H9 (cell line): ENCODE data around the gene RSPH3. TPM values are rescaled to one million over a fixed set of nuclear protein-coding genes. Genes with fewer than 3 reads are reported as not detected.

ENCODE experiments used
- DNase-seq: peaks from one replicate; pipeline ENCODE4 v3.0.0-alpha.2; 2017
- H2AFZ ChIP-seq: one replicate; pipeline ENCODE4 v1.6.1; 2013; ENCODE audit warnings: mild to moderate bottlenecking, low read length, control low read depth, moderate library complexity
- H2AK5ac ChIP-seq: 2 replicates; pipeline ENCODE4 v1.6.1; 2013; ENCODE audit warnings: low read length, control low read depth, mixed read lengths; ENCODE audit not compliant: insufficient read length
- H2BK120ac ChIP-seq: one replicate; pipeline ENCODE4 v1.6.1; 2013; ENCODE audit warnings: low read depth, mild to moderate bottlenecking, low read length, control low read depth, inconsistent platforms; ENCODE audit not compliant: poor library complexity, severe bottlenecking
- H2BK12ac ChIP-seq: 2 replicates; pipeline ENCODE4 v1.6.1; 2013; ENCODE audit warnings: low read length, control low read depth, mixed read lengths, low read depth; ENCODE audit not compliant: insufficient read length
- H2BK15ac ChIP-seq: 2 replicates; pipeline ENCODE4 v1.6.1; 2013; ENCODE audit warnings: low read depth, low read length, control low read depth
- H2BK20ac ChIP-seq: one replicate; pipeline ENCODE4 v1.6.1; 2013; ENCODE audit warnings: low read depth, mild to moderate bottlenecking, low read length, control low read depth, inconsistent platforms; ENCODE audit not compliant: poor library complexity, severe bottlenecking
- H2BK5ac ChIP-seq: 2 replicates; pipeline ENCODE4 v1.6.1; 2013; ENCODE audit warnings: low read length, control low read depth, mixed read lengths; ENCODE audit not compliant: insufficient read length
- H3K14ac ChIP-seq: 2 replicates; pipeline ENCODE4 v1.6.1; 2013; ENCODE audit warnings: low read length, control low read depth; ENCODE audit not compliant: insufficient read depth
- H3K18ac ChIP-seq: 2 replicates; pipeline ENCODE4 v1.6.1; 2013; ENCODE audit warnings: low read depth, mild to moderate bottlenecking, mixed read lengths, low read length, control low read depth; ENCODE audit not compliant: insufficient read length
- H3K23ac ChIP-seq: 2 replicates; pipeline ENCODE4 v1.6.1; 2013; ENCODE audit warnings: low read length, control low read depth, mixed read lengths, low read depth; ENCODE audit not compliant: insufficient read length
- H3K23me2 ChIP-seq: 2 replicates; pipeline ENCODE4 v1.6.1; 2013; ENCODE audit warnings: low read depth, mild to moderate bottlenecking, mixed read lengths, low read length, control low read depth; ENCODE audit not compliant: insufficient read length, poor library complexity, severe bottlenecking
- H3K27ac ChIP-seq: 2 replicates; pipeline ENCODE4 v1.5.1; 2013; ENCODE audit warnings: low read length, control low read depth, mixed read lengths, low read depth; ENCODE audit not compliant: insufficient read length
- H3K27me3 ChIP-seq: 2 replicates; pipeline ENCODE4 v1.6.1; 2013; ENCODE audit warnings: low read length, control low read depth, inconsistent platforms; ENCODE audit not compliant: insufficient read depth
- H3K4ac ChIP-seq: 2 replicates; pipeline ENCODE4 v1.6.1; 2013; ENCODE audit warnings: low read depth, mild to moderate bottlenecking, control low read depth, inconsistent platforms, low read length, moderate library complexity
- H3K4me1 ChIP-seq: 2 replicates; pipeline ENCODE4 v1.6.1; 2013; ENCODE audit warnings: low read length, control low read depth, inconsistent platforms; ENCODE audit not compliant: insufficient read depth
- H3K4me2 ChIP-seq: 2 replicates; pipeline ENCODE4 v1.6.1; 2013; ENCODE audit warnings: low read length, control low read depth, mixed read lengths; ENCODE audit not compliant: insufficient read length, insufficient read depth
- H3K56ac ChIP-seq: 2 replicates; pipeline ENCODE4 v1.6.1; 2013; ENCODE audit warnings: low read depth, mild to moderate bottlenecking, mixed read lengths, low read length, control low read depth; ENCODE audit not compliant: insufficient read length
- H3K79me1 ChIP-seq: 2 replicates; pipeline ENCODE4 v1.6.1; 2013; ENCODE audit warnings: low read depth, mild to moderate bottlenecking, moderate library complexity, low read length, control low read depth, inconsistent platforms; ENCODE audit not compliant: insufficient read depth, poor library complexity, severe bottlenecking
- H3K79me2 ChIP-seq: 2 replicates; pipeline ENCODE4 v1.6.1; 2013; ENCODE audit warnings: low read length, control low read depth, inconsistent platforms; ENCODE audit not compliant: insufficient read depth
- H3K9ac ChIP-seq: 2 replicates; pipeline ENCODE4 v1.6.1; 2013; ENCODE audit warnings: low read length, control low read depth, mixed read lengths; ENCODE audit not compliant: insufficient read length; ENCODE audit errors: extremely low read depth
- H3K9me3 ChIP-seq: one replicate; pipeline ENCODE4 v1.6.1; 2013; ENCODE audit warnings: low read depth, low read length, inconsistent platforms; ENCODE audit not compliant: control insufficient read depth
- H3T11ph ChIP-seq: one replicate; pipeline ENCODE4 v1.6.1; 2013; ENCODE audit warnings: mild to moderate bottlenecking, low read length, control low read depth, inconsistent platforms
- H4K20me1 ChIP-seq: one replicate; pipeline ENCODE4 v1.6.1; 2013; ENCODE audit not compliant: control insufficient read depth, insufficient read length, insufficient read depth
- H4K5ac ChIP-seq: 2 replicates; pipeline ENCODE4 v1.6.1; 2013; ENCODE audit warnings: low read depth, mild to moderate bottlenecking, mixed read lengths, low read length, control low read depth; ENCODE audit not compliant: insufficient read length
- H4K8ac ChIP-seq: replicated peaks from 2 replicates; pipeline ENCODE4 v1.6.1; 2013; ENCODE audit warnings: low read length, control low read depth, mixed read lengths, low read depth; ENCODE audit not compliant: insufficient read length
- H4K91ac ChIP-seq: 2 replicates; pipeline ENCODE4 v1.6.1; 2013; ENCODE audit warnings: low read depth, mild to moderate bottlenecking, moderate library complexity, mixed read lengths, low read length, control low read depth; ENCODE audit not compliant: insufficient read length
- H3K27ac Mint-ChIP-seq, 3 experiments: 2 replicates in 2 of 3; 3 replicates in 1 of 3; pipeline ENCODE4 v1.8.0; 2020 to 2021; ENCODE audit warnings: mixed read lengths in 3 of 3, mild to moderate bottlenecking in 1 of 3, moderate library complexity in 1 of 3
- H3K27me3 Mint-ChIP-seq: 2 replicates; pipeline ENCODE4 v1.8.0; 2021; ENCODE audit warnings: low read depth, mild to moderate bottlenecking, moderate library complexity, mixed read lengths
- H3K36me3 Mint-ChIP-seq, 3 experiments: 2 replicates in 2 of 3; 3 replicates in 1 of 3; pipeline ENCODE4 v1.8.0; 2020 to 2021; ENCODE audit warnings: low read depth in 3 of 3, mixed read lengths in 3 of 3; ENCODE audit not compliant: insufficient read depth in 1 of 3
- H3K4me1 Mint-ChIP-seq, 2 experiments: 2 replicates each; pipeline ENCODE4 v1.8.0; 2020; ENCODE audit warnings: mixed read lengths in 2 of 2
- H3K4me3 Mint-ChIP-seq, 2 experiments: 2 replicates in 1 of 2; 3 replicates in 1 of 2; pipeline ENCODE4 v1.8.0; 2020 to 2021; ENCODE audit warnings: mild to moderate bottlenecking in 2 of 2, mixed read lengths in 2 of 2, moderate library complexity in 1 of 2
- H3K9me3 Mint-ChIP-seq, 2 experiments: 2 replicates in 1 of 2; 3 replicates in 1 of 2; pipeline ENCODE4 v1.8.0; 2020; ENCODE audit warnings: mild to moderate bottlenecking in 2 of 2, mixed read lengths in 2 of 2, moderate library complexity in 1 of 2
- CTCF ChIP-seq: fragments of 200-600 bp; sonication (generic); conservative IDR thresholded peaks from 3 replicates; pipeline ENCODE4 v1.8.0; 2021; ENCODE audit warnings: antibody characterized with exemption, mild to moderate bottlenecking
- WGBS: extraction: QIAGEN DNeasy Blood & Tissue Kit; methylation state at CpG from one replicate; pipeline ENCODE4 v1.1.7; 2013; ENCODE audit warnings: missing lambda C conversion rate, low lambda C conversion rate, mixed read lengths; ENCODE audit not compliant: insufficient read length; ENCODE audit errors: extremely low coverage; 5-methylcytosine and 5-hydroxymethylcytosine counted together
- total RNA-seq: library from RNA; stranded (reverse); gene quantifications from 2 replicates; pipeline ENCODE4 v1.2.1, GENCODE V29; 2021

Gene RSPH3
- total RNA-seq, 1 experiment from 2014 or later: 2.2 TPM

GRCh38 chr6:158977382-158977781, 22.6 kb downstream of the RSPH3 start:
- H4K5ac ChIP-seq: no peak overlapping the region
- H3K18ac ChIP-seq: no peak overlapping the region
- H3K27me3 ChIP-seq: no peaks in the 10 kb centered on the region
- no peaks in the 10 kb centered on the region for H4K20me1 ChIP-seq
- H2BK12ac ChIP-seq: no peak overlapping the region
- H4K8ac ChIP-seq: no peak overlapping the region
- Mint-ChIP-seq H3K27me3 (no peaks in the 10 kb centered on the region), H3K27ac (no peak overlapping the region), H3K36me3 (peaks cover 0 to 5% (median 0%) of the 10 kb centered on the region in 3 experiments; a peak in 1 of 7 replicates), H3K4me3 (no peak overlapping the region), H3K9me3 (no peaks in the 10 kb centered on the region), H3K4me1 (no peaks in the 10 kb centered on the region)
- H2BK15ac ChIP-seq: no peak overlapping the region
- no peaks in the 10 kb centered on the region for H3K9me3 ChIP-seq
- no peak overlapping the region for H3K56ac ChIP-seq
- WGBS: no CpG with 5 or more reads among the region's 3 CpGs
- H3K23ac ChIP-seq: no peak overlapping the region
- H3K23me2 ChIP-seq: no peaks in the 10 kb centered on the region
- H3K9ac ChIP-seq: no peak overlapping the region
- no peaks in the 10 kb centered on the region for H3K79me1 ChIP-seq
- H4K91ac ChIP-seq: no peak overlapping the region
- H2BK5ac ChIP-seq: no peak overlapping the region
- H3K27ac ChIP-seq: no peak overlapping the region
- no peak overlapping the region for H3T11ph ChIP-seq
- H2BK120ac ChIP-seq: no peak overlapping the region
- no peak overlapping the region for H2AFZ ChIP-seq
- no peak overlapping the region for H3K14ac ChIP-seq
- no peak overlapping the region for H2AK5ac ChIP-seq
- TF ChIP-seq CTCF: no peak
- H3K4me1 ChIP-seq: no peaks in the 10 kb centered on the region
- no peak overlapping the region for H2BK20ac ChIP-seq
- no peak overlapping the region for H3K4ac ChIP-seq
- no peak overlapping the region for H3K4me2 ChIP-seq
- no peak for DNase-seq
- no peaks in the 10 kb centered on the region for H3K79me2 ChIP-seq
